GM13976 (cell line): ENCODE data around the gene GNA14.

Source experiments
- DNase-seq: peaks from one replicate; pipeline ENCODE4 v3.0.0; 2012; ENCODE audit warnings: low spot score
- in situ Hi-C: fragments of 300-500 bp; cut with MboI; formaldehyde crosslinking; loops from one replicate; pipeline ENCODE4 v1.12.0; 2022; ENCODE audit warnings: low sequenced_read_pairs, mixed read lengths, inconsistent platforms; ENCODE audit not compliant: unreplicated experiment
- TF ChIP-seq, protein P1 (sequence below): IDR thresholded peaks from 2 replicates; pipeline ENCODE4 v1.5.1; 2012; ENCODE audit warnings: borderline replicate concordance, mild to moderate bottlenecking; ENCODE audit not compliant: insufficient read depth; ENCODE audit errors: extremely low read depth, missing control alignments, control extremely low read depth

GNA14 gene

GRCh38 chr9:77513457-77513856, 134.7 kb downstream of the GNA14 start:
- in situ Hi-C loops, result no loop called here
- TF ChIP-seq, protein P1, sequence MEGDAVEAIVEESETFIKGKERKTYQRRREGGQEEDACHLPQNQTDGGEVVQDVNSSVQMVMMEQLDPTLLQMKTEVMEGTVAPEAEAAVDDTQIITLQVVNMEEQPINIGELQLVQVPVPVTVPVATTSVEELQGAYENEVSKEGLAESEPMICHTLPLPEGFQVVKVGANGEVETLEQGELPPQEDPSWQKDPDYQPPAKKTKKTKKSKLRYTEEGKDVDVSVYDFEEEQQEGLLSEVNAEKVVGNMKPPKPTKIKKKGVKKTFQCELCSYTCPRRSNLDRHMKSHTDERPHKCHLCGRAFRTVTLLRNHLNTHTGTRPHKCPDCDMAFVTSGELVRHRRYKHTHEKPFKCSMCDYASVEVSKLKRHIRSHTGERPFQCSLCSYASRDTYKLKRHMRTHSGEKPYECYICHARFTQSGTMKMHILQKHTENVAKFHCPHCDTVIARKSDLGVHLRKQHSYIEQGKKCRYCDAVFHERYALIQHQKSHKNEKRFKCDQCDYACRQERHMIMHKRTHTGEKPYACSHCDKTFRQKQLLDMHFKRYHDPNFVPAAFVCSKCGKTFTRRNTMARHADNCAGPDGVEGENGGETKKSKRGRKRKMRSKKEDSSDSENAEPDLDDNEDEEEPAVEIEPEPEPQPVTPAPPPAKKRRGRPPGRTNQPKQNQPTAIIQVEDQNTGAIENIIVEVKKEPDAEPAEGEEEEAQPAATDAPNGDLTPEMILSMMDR, result no peak
- DNase-seq, result no peak

DNA sequence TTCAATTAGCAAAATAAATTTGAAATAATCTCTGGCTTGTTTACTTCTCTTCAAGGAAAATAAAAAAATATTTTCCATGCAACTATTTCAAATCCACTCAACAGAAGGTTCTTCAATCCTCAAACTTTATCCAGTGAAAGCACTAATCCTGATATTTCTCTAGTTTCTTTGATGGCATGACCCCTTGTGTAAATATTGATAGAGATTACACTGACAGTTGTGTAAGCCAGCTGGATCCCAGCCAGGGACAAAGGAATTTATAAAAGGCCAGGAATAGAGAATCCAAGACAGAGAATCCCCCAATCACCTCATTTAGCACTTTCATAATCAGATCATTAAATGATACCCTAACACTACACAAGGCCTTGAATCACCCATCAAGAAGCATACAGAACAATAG, 135.2 kb downstream of the GNA14 start:
- in situ Hi-C loops, result no loop called here
- TF ChIP-seq, protein P1, result no peak
- no peak for DNase-seq

DNA sequence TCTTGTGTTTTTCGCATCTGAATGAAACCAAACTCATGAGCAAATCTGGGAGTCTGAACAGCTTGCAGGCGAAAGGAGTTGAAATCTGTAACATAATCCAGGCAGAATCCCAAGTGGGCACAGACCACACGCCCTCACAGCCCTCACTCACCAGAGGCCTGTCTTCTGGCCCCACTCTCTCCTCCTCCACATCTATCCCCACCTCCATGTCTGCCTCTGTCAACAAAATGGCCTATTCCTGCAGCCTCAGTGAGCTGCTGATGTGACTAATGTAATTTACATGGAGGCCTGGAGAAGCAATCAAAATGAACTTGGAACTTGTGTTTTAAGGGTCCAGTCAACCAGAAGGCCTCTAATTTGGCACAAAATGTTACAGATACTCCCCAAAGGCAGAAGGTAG, 136.6 kb downstream of the GNA14 start:
- in situ Hi-C loops, result no loop called here
- no peak for DNase-seq
- TF ChIP-seq, protein P1, result no peak

- no peak for DNase-seq
- in situ Hi-C loops, result no loop called here
- TF ChIP-seq, protein P1, result no peak
Observed at GRCh38 chr9:77510666-77511065, 137.5 kb downstream of the GNA14 start.

DNA sequence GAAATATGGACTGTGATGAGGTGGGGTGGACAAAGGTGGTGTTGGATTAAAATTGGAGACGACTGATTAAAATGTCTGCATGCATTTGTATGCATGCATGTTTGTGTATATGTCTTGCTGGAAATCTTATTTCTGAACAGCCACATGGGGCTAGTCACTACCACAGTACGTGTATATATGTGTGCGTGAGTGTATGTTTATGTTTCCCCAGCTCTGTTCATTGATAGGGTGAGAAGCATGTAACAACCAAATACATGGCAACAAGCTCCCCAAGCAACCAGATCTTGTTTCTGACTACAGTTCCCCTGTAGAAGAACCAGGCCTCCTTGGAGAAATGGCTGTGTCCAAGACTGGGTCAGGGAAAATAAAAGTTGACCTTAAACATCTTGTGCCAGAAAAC, 139.7 kb downstream of the GNA14 start:
- TF ChIP-seq, protein P1, result no peak
- in situ Hi-C loops, result no loop called here
- DNase-seq, result no peak

- no peak for DNase-seq
- in situ Hi-C loops, result no loop called here
- TF ChIP-seq, protein P1, result no peak
Observed at GRCh38 chr9:77507212-77507961, 140.7 kb downstream of the GNA14 start.
